Activated T-helper 1 cell treated with anti-CD3 and anti-CD28 coated beads, Interleukin-12 subunit alpha, Interleukin-12 subunit beta, Interleukin-2, Interleukin-4 antibody, amounts not matched to agents 30 ng/mL and 10 ng/mL and 1 ng/mL, durations not matched to agents 14 hours and 24 hours and 36 hours (primary cell): ENCODE measurements around the gene RESF1. TPM values are rescaled to one million over a fixed set of nuclear protein-coding genes. Genes with fewer than 3 reads are reported as not detected.

Experiments
- DNase-seq: peaks from one replicate; pipeline ENCODE4 v3.0.0; 2021; ENCODE audit warnings: low spot score
- H3K27ac Mint-ChIP-seq: one replicate; pipeline ENCODE4 v1.8.0; 2021; ENCODE audit warnings: mild to moderate bottlenecking, mixed read lengths
- H3K27me3 Mint-ChIP-seq: one replicate; pipeline ENCODE4 v1.8.0; 2022; ENCODE audit warnings: mild to moderate bottlenecking, moderate library complexity, mixed read lengths; ENCODE audit not compliant: insufficient read depth
- H3K36me3 Mint-ChIP-seq: one replicate; pipeline ENCODE4 v1.8.0; 2021; ENCODE audit warnings: low read depth, mixed read lengths
- H3K4me1 Mint-ChIP-seq: one replicate; pipeline ENCODE4 v1.8.0; 2021; ENCODE audit warnings: low read depth, mixed read lengths
- H3K4me3 Mint-ChIP-seq: one replicate; pipeline ENCODE4 v1.8.0; 2021; ENCODE audit warnings: mild to moderate bottlenecking, moderate library complexity, mixed read lengths
- H3K9me3 Mint-ChIP-seq: one replicate; pipeline ENCODE4 v1.8.0; 2021; ENCODE audit warnings: mixed read lengths
- intact Hi-C: fragments of 100-400 bp; cut with micrococcal nuclease; formaldehyde crosslinking; loops from one replicate; pipeline ENCODE4 v1.15.1; 2024
- total RNA-seq: library from RNA; stranded (reverse); gene quantifications from 2 replicates; pipeline ENCODE4 v1.2.3, GENCODE V29; 2022

RESF1 gene
- total RNA-seq, 1 donor from 2014 or later: 66.2 TPM

- Mint-ChIP-seq H3K4me1 (peaks cover 75% of the 10 kb centered on the region), H3K4me3 (peak overlapping the region; percentile 49), H3K27me3 (no peaks in the 10 kb centered on the region), H3K27ac (peak overlapping the region; percentile 69), H3K36me3 (peaks cover 70% of the 10 kb centered on the region), H3K9me3 (peaks cover 16% of the 10 kb centered on the region)
- no peak for DNase-seq
- intact Hi-C loops: no loop called here
Measured at GRCh38 chr12:31965090-31965489, 5.9 kb downstream of the RESF1 start.

GRCh38 chr12:31966558-31967205, 7.5 kb downstream of the RESF1 start:
- intact Hi-C loops: no loop called here
- DNase-seq: no peak
- H3K4me3 Mint-ChIP-seq: peak overlapping the region; percentile 57

DNA sequence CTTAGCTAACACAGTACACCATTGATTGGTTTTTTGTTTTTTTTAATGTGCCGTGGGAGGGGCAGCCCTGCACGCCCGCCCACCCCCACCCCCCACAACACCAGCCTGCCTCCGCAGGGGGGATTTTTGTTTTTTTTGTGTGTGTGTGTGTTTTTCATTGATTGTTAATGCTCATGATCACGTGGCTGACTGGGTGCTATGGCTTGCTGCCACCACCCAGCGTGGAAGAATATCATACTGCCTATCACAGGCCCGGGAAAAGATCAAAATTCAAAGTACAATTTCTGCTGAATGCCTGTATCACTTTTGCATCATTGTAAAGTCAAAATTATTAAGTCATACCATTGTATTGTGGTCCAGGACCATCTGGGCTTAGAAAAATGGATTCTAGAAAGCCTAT, 8.3 kb downstream of the RESF1 start:
- peaks cover 51% of the 10 kb centered on the region for H3K4me1 Mint-ChIP-seq
- no peak for DNase-seq
- peaks cover 25% of the 10 kb centered on the region for H3K9me3 Mint-ChIP-seq
- no peaks in the 10 kb centered on the region for H3K27me3 Mint-ChIP-seq
- peaks cover 79% of the 10 kb centered on the region for H3K36me3 Mint-ChIP-seq
- intact Hi-C loops: no loop called here
- no peak overlapping the region for H3K4me3 Mint-ChIP-seq
- peak overlapping the region; percentile 66 for H3K27ac Mint-ChIP-seq

More at GRCh38 chr12:31966558-31967205, 7.5 kb downstream of the RESF1 start:
- Mint-ChIP-seq H3K9me3 (peaks cover 25% of the 10 kb centered on the region), H3K27ac (peak overlapping the region; percentile 68), H3K27me3 (no peaks in the 10 kb centered on the region), H3K4me1 (peaks cover 59% of the 10 kb centered on the region), H3K36me3 (peaks cover 78% of the 10 kb centered on the region)

GRCh38 chr12:31970199-31970598, 11.0 kb downstream of the RESF1 start:
- Mint-ChIP-seq H3K4me1 (peaks cover 28% of the 10 kb centered on the region), H3K36me3 (peaks cover 84% of the 10 kb centered on the region), H3K27ac (no peak overlapping the region), H3K4me3 (no peak overlapping the region), H3K9me3 (peaks cover 32% of the 10 kb centered on the region), H3K27me3 (no peaks in the 10 kb centered on the region)
- no peak for DNase-seq
- intact Hi-C loops: no loop called here

GRCh38 chr12:31973818-31974217, 14.6 kb downstream of the RESF1 start:
- H3K27me3 Mint-ChIP-seq: no peaks in the 10 kb centered on the region
- H3K4me3 Mint-ChIP-seq: no peak overlapping the region
- DNase-seq: no peak
- H3K4me1 Mint-ChIP-seq: no peaks in the 10 kb centered on the region
- peaks cover 54% of the 10 kb centered on the region for H3K9me3 Mint-ChIP-seq
- intact Hi-C loops: no loop called here
- H3K27ac Mint-ChIP-seq: no peak overlapping the region
- peaks cover 88% of the 10 kb centered on the region for H3K36me3 Mint-ChIP-seq

GRCh38 chr12:31974673-31975072, 15.5 kb downstream of the RESF1 start:
- H3K36me3 Mint-ChIP-seq: peaks cover 89% of the 10 kb centered on the region
- peaks cover 58% of the 10 kb centered on the region for H3K9me3 Mint-ChIP-seq
- H3K27me3 Mint-ChIP-seq: no peaks in the 10 kb centered on the region
- DNase-seq: no peak
- no peak overlapping the region for H3K27ac Mint-ChIP-seq
- intact Hi-C loops: no loop called here
- no peaks in the 10 kb centered on the region for H3K4me1 Mint-ChIP-seq
- no peak overlapping the region for H3K4me3 Mint-ChIP-seq

DNA sequence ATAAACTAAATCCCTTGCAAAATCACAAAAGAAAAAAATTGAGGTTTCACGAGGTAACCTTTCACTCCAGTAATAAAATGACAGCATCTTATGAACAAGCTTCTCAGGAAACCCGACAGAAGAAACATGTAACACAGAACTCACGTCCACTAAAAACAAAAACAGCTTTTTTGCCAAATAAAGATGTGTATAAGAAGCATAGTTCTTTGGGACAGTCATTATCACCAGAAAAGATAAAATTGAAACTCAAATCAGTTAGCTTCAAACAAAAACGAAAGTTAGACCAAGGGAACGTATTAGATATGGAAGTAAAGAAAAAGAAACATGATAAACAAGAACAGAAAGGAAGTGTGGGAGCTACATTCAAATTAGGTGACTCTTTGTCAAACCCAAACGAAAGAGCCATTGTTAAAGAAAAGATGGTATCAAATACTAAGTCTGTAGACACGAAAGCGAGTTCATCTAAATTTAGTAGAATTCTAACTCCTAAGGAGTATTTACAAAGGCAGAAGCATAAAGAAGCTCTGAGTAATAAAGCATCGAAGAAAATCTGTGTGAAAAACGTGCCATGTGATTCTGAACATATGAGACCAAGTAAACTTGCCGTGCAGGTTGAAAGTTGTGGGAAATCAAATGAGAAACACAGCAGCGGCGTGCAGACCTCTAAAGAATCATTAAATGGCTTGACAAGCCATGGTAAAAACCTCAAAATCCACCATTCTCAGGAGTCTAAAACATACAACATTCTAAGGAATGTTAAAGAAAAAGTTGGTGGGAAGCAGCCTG, 25.8 kb downstream of the RESF1 start:
- intact Hi-C loops: no loop called here
- DNase-seq: no peak
- peaks cover 51% of the 10 kb centered on the region for H3K4me1 Mint-ChIP-seq
- H3K27ac Mint-ChIP-seq: peak overlapping the region; percentile 32
- no peak overlapping the region for H3K4me3 Mint-ChIP-seq
- H3K36me3 Mint-ChIP-seq: peaks cover 91% of the 10 kb centered on the region
- H3K9me3 Mint-ChIP-seq: peaks cover 64% of the 10 kb centered on the region
- H3K27me3 Mint-ChIP-seq: no peaks in the 10 kb centered on the region

DNA sequence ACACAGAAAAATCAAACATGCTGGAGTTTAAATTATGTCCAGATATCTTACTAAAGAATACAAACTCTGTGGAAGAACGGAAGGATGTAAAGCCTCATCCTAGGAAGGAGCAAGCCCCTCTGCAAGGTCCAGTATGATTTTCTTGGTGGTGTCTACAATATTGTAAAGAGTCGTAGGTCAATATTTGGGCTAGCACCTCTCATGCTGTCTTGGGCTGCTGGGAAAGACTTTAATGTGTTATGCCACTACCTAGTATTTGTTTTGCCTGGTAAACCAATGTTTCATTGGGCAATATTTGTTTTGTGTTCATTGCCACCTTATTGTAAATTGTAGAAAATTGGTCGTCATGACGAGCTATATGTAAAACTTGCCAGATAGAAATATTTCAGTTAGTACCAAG, 26.6 kb downstream of the RESF1 start:
- Mint-ChIP-seq H3K27me3 (no peaks in the 10 kb centered on the region), H3K27ac (no peak overlapping the region), H3K4me1 (peaks cover 59% of the 10 kb centered on the region), H3K9me3 (peaks cover 62% of the 10 kb centered on the region), H3K36me3 (peaks cover 91% of the 10 kb centered on the region), H3K4me3 (no peak overlapping the region)
- intact Hi-C loops: no loop called here
- no peak for DNase-seq

DNA sequence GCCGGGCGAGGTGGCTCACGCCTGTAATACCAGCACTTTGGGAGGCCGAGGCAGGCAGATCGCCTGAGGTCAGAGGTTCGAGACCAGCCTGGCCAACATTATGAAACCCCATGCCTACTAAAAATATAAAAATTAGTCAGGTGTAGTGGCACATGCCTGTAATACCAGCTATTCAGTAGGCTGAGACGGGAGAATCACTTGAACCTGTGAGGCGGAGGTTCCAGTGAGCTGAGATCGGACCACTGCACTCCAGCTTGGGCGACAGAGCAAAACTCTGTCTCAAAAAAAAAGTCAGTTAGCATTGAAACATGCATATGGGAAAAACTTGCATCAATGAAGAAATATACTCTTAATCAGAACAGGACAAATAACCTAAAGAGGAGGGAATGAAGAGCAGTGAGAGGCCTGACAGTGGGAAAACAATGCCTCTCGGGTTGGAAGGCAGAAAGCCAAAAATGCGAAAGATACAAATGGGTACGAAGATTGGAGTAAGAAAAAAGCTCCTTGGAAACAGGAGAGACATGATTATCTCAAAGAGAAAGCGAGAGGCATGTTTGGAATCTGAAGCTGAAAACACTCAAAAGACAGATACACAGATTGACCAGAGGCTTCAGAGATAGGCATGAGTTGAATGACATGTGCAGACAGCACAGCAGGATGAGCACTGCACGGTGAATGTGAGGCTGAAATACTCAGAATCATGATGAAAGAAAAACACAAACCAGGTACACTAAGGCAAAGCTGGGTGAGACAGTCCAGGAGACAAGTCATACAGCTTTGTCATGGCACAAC, 30.6 kb downstream of the RESF1 start:
- intact Hi-C loops: loop anchor here (2.0 to 5.0 kb wide), 4 partner anchors 38 to 307 kb away; partner anchors contain the start of gene BICD1
- DNase-seq: no peak
- Mint-ChIP-seq H3K4me3 (peak overlapping the region; percentile 54), H3K36me3 (peaks cover 75% of the 10 kb centered on the region), H3K9me3 (peaks cover 42% of the 10 kb centered on the region), H3K4me1 (peaks cover 63% of the 10 kb centered on the region), H3K27ac (peak overlapping the region; percentile 81), H3K27me3 (no peaks in the 10 kb centered on the region)

GRCh38 chr12:31991146-31991545, 31.9 kb downstream of the RESF1 start:
- peaks cover 66% of the 10 kb centered on the region for H3K36me3 Mint-ChIP-seq
- H3K27me3 Mint-ChIP-seq: no peaks in the 10 kb centered on the region
- no peak for DNase-seq
- intact Hi-C loops: loop anchor here (1.0 to 5.0 kb wide), 6 partner anchors 32 to 332 kb away; partner anchors contain the start of genes BICD1, ETFBKMT and RESF1
- H3K4me1 Mint-ChIP-seq: peaks cover 50% of the 10 kb centered on the region
- peak overlapping the region; percentile 58 for H3K4me3 Mint-ChIP-seq
- peaks cover 29% of the 10 kb centered on the region for H3K9me3 Mint-ChIP-seq
- H3K27ac Mint-ChIP-seq: peak overlapping the region; percentile 93

DNA sequence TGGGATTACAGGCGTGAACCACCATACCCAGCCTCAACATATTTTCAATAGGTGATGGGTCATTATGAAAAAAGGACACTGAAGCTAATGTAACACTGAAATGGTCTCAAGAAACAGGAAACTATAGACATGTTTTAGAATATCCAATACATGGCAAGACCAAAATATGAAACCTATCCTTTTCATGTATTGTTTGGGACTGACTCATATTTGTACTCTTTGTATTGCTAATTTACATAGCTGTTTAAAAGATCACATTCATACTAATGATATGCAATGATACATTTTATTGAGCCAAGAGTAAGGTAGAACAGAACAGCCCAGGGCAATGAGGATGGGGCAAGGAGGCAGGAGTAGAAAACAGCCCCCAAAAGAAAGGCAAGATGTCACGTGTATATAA, 32.6 kb downstream of the RESF1 start:
- intact Hi-C loops: loop anchor here (1.0 to 5.0 kb wide), 6 partner anchors 33 to 333 kb away; partner anchors contain the start of genes BICD1, ETFBKMT and RESF1
- peak overlapping the region; percentile 4 for H3K4me3 Mint-ChIP-seq
- peaks cover 59% of the 10 kb centered on the region for H3K36me3 Mint-ChIP-seq
- H3K4me1 Mint-ChIP-seq: peaks cover 43% of the 10 kb centered on the region
- DNase-seq: no peak
- no peaks in the 10 kb centered on the region for H3K27me3 Mint-ChIP-seq
- H3K27ac Mint-ChIP-seq: peak overlapping the region; percentile 93
- peaks cover 22% of the 10 kb centered on the region for H3K9me3 Mint-ChIP-seq

- no peak for DNase-seq
- no peak overlapping the region for H3K4me3 Mint-ChIP-seq
- H3K4me1 Mint-ChIP-seq: no peaks in the 10 kb centered on the region
- H3K9me3 Mint-ChIP-seq: no peaks in the 10 kb centered on the region
- no peaks in the 10 kb centered on the region for H3K27me3 Mint-ChIP-seq
- intact Hi-C loops: no loop called here
- peaks cover 24% of the 10 kb centered on the region for H3K36me3 Mint-ChIP-seq
- no peak overlapping the region for H3K27ac Mint-ChIP-seq
Measured at GRCh38 chr12:31999692-32000091, 40.5 kb downstream of the RESF1 start.
